Measurements from ENCODE around the gene FOXO6. TPM values are rescaled to one million over a fixed set of nuclear protein-coding genes. Genes with fewer than 3 reads are reported as not detected.
A peak's percentile ranks its signal among the peaks of the same experiment; 100 is the strongest.

FOXO6 gene
- total and polyA plus RNA-seq, 9 of the 15 experiments (the other 6 are each of a cell fraction or from before 2014, with no cell fraction given) = 0.04 to 0.31 (median 0.12) TPM; not detected in 5

DNA sequence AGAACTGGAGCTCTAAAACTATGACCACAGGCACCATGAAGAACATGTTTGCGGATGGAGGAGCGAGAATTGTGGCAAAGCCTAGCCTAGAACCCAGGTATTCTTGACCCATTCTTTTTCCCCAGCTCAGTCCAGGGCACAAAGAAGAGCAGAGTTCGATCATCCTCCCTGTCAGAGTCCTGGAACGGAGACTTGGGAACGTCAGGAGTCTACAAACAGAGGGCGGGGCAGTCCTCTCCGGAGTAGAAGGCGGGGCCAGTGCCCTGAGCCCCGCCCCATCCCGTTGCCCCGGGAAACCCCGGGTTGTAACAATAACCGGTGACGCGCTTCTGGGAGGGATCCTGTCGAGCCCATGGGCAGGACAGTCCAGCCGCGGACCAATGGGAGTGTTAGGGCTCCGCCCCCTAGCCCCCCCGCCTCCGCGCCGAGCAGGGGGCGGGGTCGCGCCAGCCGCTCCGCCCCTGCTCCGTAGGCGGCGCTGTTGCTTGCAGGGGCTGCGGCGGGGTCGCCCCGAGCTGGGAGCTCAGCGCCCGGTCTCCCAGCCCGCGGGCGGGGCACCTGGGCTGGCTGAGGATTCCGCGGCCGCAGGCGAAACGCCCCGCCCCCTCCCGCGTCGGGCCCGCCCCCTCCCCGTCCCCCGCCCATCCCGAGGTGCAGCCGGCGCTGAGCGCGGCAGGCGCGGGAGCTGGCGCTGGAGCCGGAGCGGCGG, at the start of gene FOXO6 (continued):
- TF ChIP-seq ZNF561 (CRISPR knock-in tag; conservative IDR thresholded peaks at IDR 0.05) (no peak), ZNF77 (CRISPR knock-in tag; IDR thresholded peaks at IDR 0.05) (no peak), BRD9 (IDR thresholded peaks at IDR 0.05; ENCODE audit: low read depth, partially characterized antibody) (no peak), RFX7 (CRISPR knock-in tag; IDR thresholded peaks at IDR 0.05) (no peak), ZNF696 (CRISPR knock-in tag; conservative IDR thresholded peaks at IDR 0.05) (no peak), MTA3 (IDR thresholded peaks at IDR 0.05; ENCODE audit: borderline replicate concordance) (peak; percentile 85), ZNF133 (CRISPR knock-in tag; IDR thresholded peaks at IDR 0.05) (no peak), KDM1A (IDR thresholded peaks at IDR 0.05) (no peak), SETDB1 (IDR thresholded peaks at IDR 0.05; ENCODE audit: low read length) (no peak), ZBED1 (IDR thresholded peaks at IDR 0.05) (no peak), CBFB (CRISPR knock-in tag; IDR thresholded peaks at IDR 0.05) (no peak)
- TF ChIP-seq, protein P1, sequence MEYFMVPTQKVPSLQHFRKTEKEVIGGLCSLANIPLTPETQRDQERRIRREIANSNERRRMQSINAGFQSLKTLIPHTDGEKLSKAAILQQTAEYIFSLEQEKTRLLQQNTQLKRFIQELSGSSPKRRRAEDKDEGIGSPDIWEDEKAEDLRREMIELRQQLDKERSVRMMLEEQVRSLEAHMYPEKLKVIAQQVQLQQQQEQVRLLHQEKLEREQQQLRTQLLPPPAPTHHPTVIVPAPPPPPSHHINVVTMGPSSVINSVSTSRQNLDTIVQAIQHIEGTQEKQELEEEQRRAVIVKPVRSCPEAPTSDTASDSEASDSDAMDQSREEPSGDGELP (CRISPR knock-in tag; IDR thresholded peaks at IDR 0.05; ENCODE audit: borderline replicate concordance) = peak; percentile 66; the same call in 1 of the 2 replicates
- TF ChIP-seq, protein P2, sequence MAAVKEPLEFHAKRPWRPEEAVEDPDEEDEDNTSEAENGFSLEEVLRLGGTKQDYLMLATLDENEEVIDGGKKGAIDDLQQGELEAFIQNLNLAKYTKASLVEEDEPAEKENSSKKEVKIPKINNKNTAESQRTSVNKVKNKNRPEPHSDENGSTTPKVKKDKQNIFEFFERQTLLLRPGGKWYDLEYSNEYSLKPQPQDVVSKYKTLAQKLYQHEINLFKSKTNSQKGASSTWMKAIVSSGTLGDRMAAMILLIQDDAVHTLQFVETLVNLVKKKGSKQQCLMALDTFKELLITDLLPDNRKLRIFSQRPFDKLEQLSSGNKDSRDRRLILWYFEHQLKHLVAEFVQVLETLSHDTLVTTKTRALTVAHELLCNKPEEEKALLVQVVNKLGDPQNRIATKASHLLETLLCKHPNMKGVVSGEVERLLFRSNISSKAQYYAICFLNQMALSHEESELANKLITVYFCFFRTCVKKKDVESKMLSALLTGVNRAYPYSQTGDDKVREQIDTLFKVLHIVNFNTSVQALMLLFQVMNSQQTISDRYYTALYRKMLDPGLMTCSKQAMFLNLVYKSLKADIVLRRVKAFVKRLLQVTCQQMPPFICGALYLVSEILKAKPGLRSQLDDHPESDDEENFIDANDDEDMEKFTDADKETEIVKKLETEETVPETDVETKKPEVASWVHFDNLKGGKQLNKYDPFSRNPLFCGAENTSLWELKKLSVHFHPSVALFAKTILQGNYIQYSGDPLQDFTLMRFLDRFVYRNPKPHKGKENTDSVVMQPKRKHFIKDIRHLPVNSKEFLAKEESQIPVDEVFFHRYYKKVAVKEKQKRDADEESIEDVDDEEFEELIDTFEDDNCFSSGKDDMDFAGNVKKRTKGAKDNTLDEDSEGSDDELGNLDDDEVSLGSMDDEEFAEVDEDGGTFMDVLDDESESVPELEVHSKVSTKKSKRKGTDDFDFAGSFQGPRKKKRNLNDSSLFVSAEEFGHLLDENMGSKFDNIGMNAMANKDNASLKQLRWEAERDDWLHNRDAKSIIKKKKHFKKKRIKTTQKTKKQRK (IDR thresholded peaks at IDR 0.05; ENCODE audit: borderline replicate concordance, low read depth, low read length) = no peak
- TF ChIP-seq, protein P3, sequence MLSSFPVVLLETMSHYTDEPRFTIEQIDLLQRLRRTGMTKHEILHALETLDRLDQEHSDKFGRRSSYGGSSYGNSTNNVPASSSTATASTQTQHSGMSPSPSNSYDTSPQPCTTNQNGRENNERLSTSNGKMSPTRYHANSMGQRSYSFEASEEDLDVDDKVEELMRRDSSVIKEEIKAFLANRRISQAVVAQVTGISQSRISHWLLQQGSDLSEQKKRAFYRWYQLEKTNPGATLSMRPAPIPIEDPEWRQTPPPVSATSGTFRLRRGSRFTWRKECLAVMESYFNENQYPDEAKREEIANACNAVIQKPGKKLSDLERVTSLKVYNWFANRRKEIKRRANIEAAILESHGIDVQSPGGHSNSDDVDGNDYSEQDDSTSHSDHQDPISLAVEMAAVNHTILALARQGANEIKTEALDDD (IDR thresholded peaks at IDR 0.05) = no peak
- TF ChIP-seq, protein P4, sequence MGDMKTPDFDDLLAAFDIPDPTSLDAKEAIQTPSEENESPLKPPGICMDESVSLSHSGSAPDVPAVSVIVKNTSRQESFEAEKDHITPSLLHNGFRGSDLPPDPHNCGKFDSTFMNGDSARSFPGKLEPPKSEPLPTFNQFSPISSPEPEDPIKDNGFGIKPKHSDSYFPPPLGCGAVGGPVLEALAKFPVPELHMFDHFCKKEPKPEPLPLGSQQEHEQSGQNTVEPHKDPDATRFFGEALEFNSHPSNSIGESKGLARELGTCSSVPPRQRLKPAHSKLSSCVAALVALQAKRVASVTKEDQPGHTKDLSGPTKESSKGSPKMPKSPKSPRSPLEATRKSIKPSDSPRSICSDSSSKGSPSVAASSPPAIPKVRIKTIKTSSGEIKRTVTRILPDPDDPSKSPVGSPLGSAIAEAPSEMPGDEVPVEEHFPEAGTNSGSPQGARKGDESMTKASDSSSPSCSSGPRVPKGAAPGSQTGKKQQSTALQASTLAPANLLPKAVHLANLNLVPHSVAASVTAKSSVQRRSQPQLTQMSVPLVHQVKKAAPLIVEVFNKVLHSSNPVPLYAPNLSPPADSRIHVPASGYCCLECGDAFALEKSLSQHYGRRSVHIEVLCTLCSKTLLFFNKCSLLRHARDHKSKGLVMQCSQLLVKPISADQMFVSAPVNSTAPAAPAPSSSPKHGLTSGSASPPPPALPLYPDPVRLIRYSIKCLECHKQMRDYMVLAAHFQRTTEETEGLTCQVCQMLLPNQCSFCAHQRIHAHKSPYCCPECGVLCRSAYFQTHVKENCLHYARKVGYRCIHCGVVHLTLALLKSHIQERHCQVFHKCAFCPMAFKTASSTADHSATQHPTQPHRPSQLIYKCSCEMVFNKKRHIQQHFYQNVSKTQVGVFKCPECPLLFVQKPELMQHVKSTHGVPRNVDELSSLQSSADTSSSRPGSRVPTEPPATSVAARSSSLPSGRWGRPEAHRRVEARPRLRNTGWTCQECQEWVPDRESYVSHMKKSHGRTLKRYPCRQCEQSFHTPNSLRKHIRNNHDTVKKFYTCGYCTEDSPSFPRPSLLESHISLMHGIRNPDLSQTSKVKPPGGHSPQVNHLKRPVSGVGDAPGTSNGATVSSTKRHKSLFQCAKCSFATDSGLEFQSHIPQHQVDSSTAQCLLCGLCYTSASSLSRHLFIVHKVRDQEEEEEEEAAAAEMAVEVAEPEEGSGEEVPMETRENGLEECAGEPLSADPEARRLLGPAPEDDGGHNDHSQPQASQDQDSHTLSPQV (IDR thresholded peaks at IDR 0.05) = no peak
- TF ChIP-seq, protein P5, sequence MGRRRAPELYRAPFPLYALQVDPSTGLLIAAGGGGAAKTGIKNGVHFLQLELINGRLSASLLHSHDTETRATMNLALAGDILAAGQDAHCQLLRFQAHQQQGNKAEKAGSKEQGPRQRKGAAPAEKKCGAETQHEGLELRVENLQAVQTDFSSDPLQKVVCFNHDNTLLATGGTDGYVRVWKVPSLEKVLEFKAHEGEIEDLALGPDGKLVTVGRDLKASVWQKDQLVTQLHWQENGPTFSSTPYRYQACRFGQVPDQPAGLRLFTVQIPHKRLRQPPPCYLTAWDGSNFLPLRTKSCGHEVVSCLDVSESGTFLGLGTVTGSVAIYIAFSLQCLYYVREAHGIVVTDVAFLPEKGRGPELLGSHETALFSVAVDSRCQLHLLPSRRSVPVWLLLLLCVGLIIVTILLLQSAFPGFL (CRISPR knock-in tag; IDR thresholded peaks at IDR 0.05) = no peak

Data from K562 (cell line).